Thymus (tissue), 11 donors: ENCODE measurements around the gene SLC41A1. TPM values are rescaled to one million over a fixed set of nuclear protein-coding genes. Genes with fewer than 3 reads are reported as not detected.
"Not testable (repeated sequence)": the region's sequence is repeated elsewhere in the genome, so short reads cannot be mapped to it uniquely, and the experiment has no call there.

Source experiments
- DNase-seq, 9 donors: peaks; one replicate each; pipeline ENCODE4 v3.0.0-alpha.2; 2013; ENCODE audit warnings: low spot score in 9 of 9, low read depth in 6 of 9, missing footprints in 1 of 9
- H3K27ac ChIP-seq, 2 donors: one replicate each; pipeline ENCODE4 v1.5.1; 2013; ENCODE audit warnings: control low read depth in 1 of 2, low read depth in 1 of 2, low read length in 1 of 2, mild to moderate bottlenecking in 1 of 2, moderate library complexity in 1 of 2
- H3K27me3 ChIP-seq, 2 donors: one replicate each; pipeline ENCODE4 v1.5.1; 2013; ENCODE audit warnings: low read length in 1 of 2; ENCODE audit not compliant: control insufficient read depth in 2 of 2, insufficient read depth in 1 of 2
- H3K36me3 ChIP-seq, 2 donors: one replicate each; pipeline ENCODE4 v1.5.1; 2013; ENCODE audit warnings: low read length in 1 of 2, mild to moderate bottlenecking in 1 of 2, moderate library complexity in 1 of 2; ENCODE audit not compliant: control insufficient read depth in 2 of 2, insufficient read depth in 2 of 2
- H3K4me1 ChIP-seq, 2 donors: one replicate each; pipeline ENCODE4 v1.5.1; 2013; ENCODE audit warnings: low read length in 2 of 2; ENCODE audit not compliant: control insufficient read depth in 2 of 2, insufficient read depth in 2 of 2
- H3K4me3 ChIP-seq, 2 donors: one replicate each; pipeline ENCODE4 v1.5.1; 2013; ENCODE audit warnings: low read length in 2 of 2, control low read depth in 1 of 2, mild to moderate bottlenecking in 1 of 2
- H3K9me3 ChIP-seq, 2 donors: one replicate each; pipeline ENCODE4 v1.5.1; 2013; ENCODE audit warnings: low read length in 1 of 2, mild to moderate bottlenecking in 1 of 2; ENCODE audit not compliant: control insufficient read depth in 2 of 2, insufficient read depth in 1 of 2
- WGBS: extraction: QIAGEN DNeasy Blood & Tissue Kit; methylation state at CpG from one replicate; pipeline ENCODE4 v1.1.7; 2013; 5-methylcytosine and 5-hydroxymethylcytosine counted together
- polyA plus RNA-seq: library from polyadenylated mRNA; stranded (reverse); fragments of 200-250 nt; gene quantifications from one replicate; pipeline ENCODE4 v1.2.3, GENCODE V29; 2013
- total RNA-seq: library from RNA; stranded (reverse); fragments of 120-200 nt; gene quantifications from one replicate; pipeline ENCODE4 v1.2.4, GENCODE V29; 2013
- donor health status: healthy.

Gene SLC41A1
- total and polyA plus RNA-seq, 2 donors: 3.7 to 7.8 TPM

DNA sequence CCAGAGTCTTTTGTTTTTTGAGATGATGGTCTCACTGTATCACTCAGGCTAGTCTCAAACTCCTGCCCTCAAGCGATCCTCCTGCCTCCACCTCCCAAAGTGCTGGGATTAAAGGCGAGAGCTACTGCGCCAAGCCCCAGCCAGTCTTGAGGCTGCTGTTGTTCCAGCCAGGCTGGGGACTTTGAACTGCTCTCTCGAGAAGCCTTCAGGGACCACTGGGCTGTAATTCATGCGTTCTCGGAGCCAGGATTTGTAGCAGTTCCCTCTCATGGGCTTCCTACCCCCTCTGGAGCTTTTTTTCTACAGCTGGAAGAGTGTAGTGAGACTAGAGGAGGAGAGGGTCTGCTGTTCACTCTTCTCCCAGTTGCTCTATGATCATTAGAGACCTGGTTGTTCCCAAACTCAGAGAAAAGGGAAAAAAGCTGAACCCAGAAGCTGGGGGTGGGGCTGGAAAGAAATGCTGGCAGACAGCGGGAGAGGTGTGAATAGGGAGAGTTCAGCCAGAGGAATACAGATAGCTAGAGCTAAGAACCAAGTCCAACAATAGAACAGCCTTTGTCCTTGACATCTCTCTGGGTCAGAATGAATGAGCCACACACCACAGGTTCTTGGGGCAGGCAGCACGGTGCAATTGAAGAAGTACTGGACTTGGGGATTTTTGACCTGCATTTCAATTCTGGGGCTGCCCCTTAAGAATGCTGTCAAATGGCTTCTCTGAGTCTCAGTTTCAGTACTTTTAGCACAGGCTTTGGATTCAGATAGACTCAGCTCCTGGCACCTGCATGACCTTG is 13.2 kb upstream of the SLC41A1 start:
- Histone ChIP-seq H3K4me3 (no peak overlapping the region), H3K27me3 (peaks cover 0 to 11% of the 10 kb centered on the region in 2 donors), H3K4me1 (no peaks in the 10 kb centered on the region), H3K27ac (no peak overlapping the region), H3K36me3 (no peaks in the 10 kb centered on the region), H3K9me3 (no peaks in the 10 kb centered on the region)
- 95% methylated on average over 8 of the region's 8 CpGs for WGBS
- no peak for DNase-seq

DNA sequence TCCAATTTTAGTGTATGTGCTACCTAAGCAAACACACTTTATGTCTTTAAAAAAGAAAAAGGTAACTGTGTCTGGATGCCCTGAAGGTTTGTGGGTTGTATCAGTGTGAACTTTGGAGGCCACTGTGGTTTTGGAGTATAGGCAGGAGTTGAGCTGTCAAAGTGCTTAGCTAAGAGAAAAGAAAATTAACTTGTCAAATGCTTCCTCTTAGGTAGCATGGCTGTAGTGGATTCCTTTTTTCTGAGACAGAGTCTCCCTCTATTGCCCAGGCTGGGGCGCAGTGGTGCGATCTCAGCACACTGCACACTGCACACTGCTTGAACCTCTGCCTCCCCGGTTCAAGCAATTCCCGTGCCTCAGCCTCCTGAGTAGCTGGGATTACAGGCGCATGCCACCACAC is 11.2 kb upstream of the SLC41A1 start:
- no peak overlapping the region for H3K27ac ChIP-seq
- WGBS: 98% methylated on average over 5 of the region's 5 CpGs
- H3K36me3 ChIP-seq: no peaks in the 10 kb centered on the region
- no peaks in the 10 kb centered on the region for H3K4me1 ChIP-seq
- H3K9me3 ChIP-seq: no peaks in the 10 kb centered on the region
- peaks cover 0 to 11% of the 10 kb centered on the region in 2 donors for H3K27me3 ChIP-seq
- DNase-seq: no peak
- H3K4me3 ChIP-seq: no peak overlapping the region

DNA sequence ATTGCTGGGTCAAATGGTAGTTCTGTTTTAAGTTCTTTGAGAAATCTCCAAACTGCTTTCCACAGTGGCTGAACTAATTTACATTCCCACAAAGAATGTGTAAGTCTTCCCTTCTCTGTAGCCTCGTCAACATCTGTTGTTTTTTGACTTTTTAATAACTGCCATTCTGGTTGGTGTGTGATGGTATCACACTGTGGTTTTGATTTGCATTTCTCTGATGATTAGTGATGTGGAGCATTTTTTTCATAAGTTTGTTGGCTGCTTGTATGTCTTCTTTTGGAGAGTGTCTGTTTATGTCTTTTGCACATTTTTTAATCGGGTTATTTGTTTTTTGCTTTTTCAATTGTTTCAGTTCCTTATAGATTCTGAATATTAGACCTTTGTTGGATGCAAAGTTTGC is 10.3 kb upstream of the SLC41A1 start:
- H3K4me1 ChIP-seq, DNase-seq, H3K27ac ChIP-seq, H3K36me3 ChIP-seq, H3K9me3 ChIP-seq, H3K4me3 ChIP-seq: not testable (repeated sequence)
- WGBS: 59% methylated on average over 2 of the region's 2 CpGs
- peaks cover 0 to 11% of the 10 kb centered on the region in 2 donors for H3K27me3 ChIP-seq

DNA sequence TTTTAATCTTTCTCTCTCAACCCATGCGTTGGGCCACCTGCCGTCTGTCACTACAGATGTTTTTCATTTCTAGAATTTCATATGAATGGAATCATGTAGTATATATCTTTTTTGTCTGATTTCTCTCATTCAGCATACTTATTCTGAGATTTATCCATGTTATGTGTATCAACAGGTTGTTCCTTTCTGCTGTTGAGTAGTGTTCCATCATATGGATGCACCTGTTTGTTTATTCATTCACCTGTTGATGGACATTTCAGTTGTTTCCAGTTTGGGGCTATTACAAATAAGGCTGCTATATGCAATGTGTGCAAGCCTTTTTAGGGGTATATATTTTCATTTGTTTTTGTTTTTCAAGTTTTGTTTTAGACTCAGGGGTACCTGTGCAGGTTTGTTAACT is 9.4 kb upstream of the SLC41A1 start:
- no peaks in the 10 kb centered on the region for H3K4me1 ChIP-seq
- 88% methylated on average over 2 of the region's 2 CpGs for WGBS
- no peak for DNase-seq
- no peaks in the 10 kb centered on the region for H3K36me3 ChIP-seq
- H3K27ac ChIP-seq: no peak overlapping the region
- H3K27me3 ChIP-seq: peaks cover 0 to 7% of the 10 kb centered on the region in 2 donors
- H3K9me3 ChIP-seq: no peaks in the 10 kb centered on the region
- H3K4me3 ChIP-seq: no peak overlapping the region

DNA sequence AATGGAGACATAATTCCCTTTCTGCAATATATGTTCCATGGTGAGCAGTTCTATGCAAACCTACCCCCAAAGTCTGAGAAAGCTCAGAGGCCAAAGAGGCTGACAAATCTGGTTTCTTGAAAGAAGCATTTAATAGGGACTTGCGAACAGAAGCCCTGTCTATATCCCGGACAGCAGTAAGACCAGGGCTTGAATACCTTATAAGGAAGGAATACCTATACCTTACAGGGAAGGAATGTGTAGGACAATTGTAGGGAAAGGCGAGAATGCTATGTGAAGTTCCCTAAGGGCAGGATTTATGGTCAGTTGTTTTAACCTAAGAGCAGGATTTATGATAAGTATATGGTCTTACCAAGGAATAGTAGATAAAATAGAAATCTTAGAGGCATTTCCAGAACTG is 5.0 kb upstream of the SLC41A1 start:
- WGBS: 95% methylated on average over 3 of the region's 3 CpGs
- H3K36me3 ChIP-seq: no peaks in the 10 kb centered on the region
- DNase-seq: no peak
- no peaks in the 10 kb centered on the region for H3K9me3 ChIP-seq
- H3K27me3 ChIP-seq: peaks cover 6 to 26% of the 10 kb centered on the region in 2 donors
- H3K4me3 ChIP-seq: no peak overlapping the region
- H3K27ac ChIP-seq: no peak overlapping the region
- H3K4me1 ChIP-seq: peaks cover 0 to 11% of the 10 kb centered on the region in 2 donors

DNA sequence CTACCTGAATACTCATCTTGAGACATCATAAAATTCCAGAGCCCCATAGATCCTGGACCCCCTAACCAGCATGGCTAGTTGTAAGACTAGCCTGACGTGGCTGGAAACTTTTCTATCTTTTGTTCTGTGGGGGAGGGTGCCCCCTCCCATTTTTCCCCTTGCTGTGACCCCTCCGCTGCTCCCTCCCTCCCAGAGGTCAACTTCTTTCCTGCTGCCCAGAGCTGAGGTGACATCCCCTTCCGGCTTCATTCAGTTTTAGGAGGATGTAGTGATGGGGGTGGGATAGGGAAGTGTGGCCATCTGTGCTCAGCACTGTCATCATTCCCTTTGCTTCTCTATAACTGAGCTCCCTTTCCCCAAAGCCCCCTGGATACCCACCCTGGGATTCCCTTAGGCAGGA is 4.4 kb upstream of the SLC41A1 start:
- DNase-seq: no peak
- Histone ChIP-seq H3K27me3 (peaks cover 6 to 33% of the 10 kb centered on the region in 2 donors), H3K4me3 (no peak overlapping the region), H3K4me1 (peaks cover 0 to 12% of the 10 kb centered on the region in 2 donors), H3K36me3 (no peaks in the 10 kb centered on the region), H3K9me3 (no peaks in the 10 kb centered on the region), H3K27ac (no peak overlapping the region)
- 97% methylated on average over 3 of the region's 3 CpGs for WGBS

DNA sequence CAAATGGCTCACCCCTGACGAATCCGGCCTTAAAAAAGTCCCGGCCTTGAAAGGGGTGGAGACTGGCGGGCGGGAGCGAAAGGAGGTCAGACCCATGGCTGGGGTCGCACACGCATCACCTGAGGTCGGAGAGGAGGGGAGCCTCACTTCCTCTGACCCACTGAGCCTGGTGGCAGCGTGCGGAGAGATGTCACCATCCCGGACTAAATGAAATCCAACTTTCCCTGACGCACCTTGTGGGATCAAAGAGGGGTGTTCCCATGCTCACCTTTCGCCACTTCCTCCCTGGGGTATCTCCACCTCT is 709 bp upstream of the SLC41A1 start:
- H3K36me3 ChIP-seq: peaks cover 0 to 8% of the 10 kb centered on the region in 2 donors
- peaks cover 0 to 17% of the 10 kb centered on the region in 2 donors for H3K4me1 ChIP-seq

DNA sequence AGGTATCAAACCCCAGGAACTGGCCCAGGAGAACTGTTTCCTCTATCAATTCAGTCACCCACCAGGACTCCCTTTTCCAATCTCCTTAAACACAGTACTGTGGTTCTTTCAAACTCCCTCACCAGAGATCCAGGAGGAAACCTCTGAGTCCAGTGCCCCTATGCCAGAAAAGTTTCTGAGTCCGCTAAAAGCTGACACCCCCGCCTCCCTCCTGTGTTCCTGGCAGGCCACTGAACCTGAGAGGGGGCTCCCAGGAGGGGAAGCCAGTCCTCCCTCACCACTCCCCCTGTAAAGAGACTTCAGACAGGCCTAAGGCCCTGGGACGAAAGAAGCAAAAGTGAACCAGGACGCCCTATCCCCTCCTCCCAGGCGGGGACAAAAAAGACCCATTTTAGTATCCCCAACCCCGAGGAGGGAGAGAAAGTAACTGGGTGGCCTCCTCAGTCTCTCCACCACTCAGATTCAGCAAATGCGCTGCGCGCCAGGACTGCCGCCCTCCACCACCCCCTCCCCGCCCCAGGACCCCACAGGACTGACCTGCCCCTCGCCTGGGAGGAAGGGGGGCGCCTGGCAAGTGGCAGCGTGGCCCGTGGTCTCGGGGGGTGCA is 624 bp downstream of the SLC41A1 start:
- peaks cover 6 to 33% of the 10 kb centered on the region in 2 donors for H3K27me3 ChIP-seq
- peaks cover 0 to 17% of the 10 kb centered on the region in 2 donors for H3K4me1 ChIP-seq
- peaks cover 0 to 7% of the 10 kb centered on the region in 2 donors for H3K9me3 ChIP-seq
- peak overlapping the region; percentile 18 to 48 for H3K27ac ChIP-seq
- DNase-seq: peak in 3 of 9 donors; percentile 11 to 37 (median 11)
- H3K4me3 ChIP-seq: peak overlapping the region; percentile 59 to 79
- 15% methylated on average over 16 of the region's 16 CpGs for WGBS
- peaks cover 0 to 8% of the 10 kb centered on the region in 2 donors for H3K36me3 ChIP-seq

More for the DNA sequence above, 709 bp upstream of the SLC41A1 start:
- peak in 3 of 9 donors; percentile 13 to 31 (median 21) for DNase-seq
- H3K4me3 ChIP-seq: peak overlapping the region; percentile 59 to 79
- WGBS: 8% methylated on average over 14 of the region's 14 CpGs
- H3K27me3 ChIP-seq: peaks cover 6 to 35% of the 10 kb centered on the region in 2 donors
- H3K9me3 ChIP-seq: peaks cover 0 to 7% of the 10 kb centered on the region in 2 donors
- no peak overlapping the region for H3K27ac ChIP-seq

DNA sequence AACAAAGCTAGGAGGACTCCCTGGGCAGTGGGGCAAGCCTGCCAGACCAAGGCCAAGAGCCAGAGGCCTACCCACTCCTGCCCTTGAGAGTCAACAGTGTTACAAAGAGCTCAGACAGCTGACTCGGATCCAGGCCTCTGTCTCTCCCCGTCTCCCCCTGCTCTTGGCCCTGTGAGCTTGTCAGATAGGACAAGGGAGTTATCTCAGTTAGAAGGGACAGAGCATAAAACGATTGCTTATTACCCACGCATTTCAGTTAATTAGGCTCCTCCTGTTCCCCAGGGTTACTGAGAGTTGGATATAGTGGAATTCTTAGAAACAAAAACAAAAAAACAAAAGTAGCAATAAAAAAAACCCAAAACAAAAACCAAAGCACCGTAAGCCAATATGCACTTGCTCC is 1.3 kb downstream of the SLC41A1 start:
- Histone ChIP-seq H3K4me1 (peaks cover 0 to 17% of the 10 kb centered on the region in 2 donors), H3K36me3 (peaks cover 0 to 8% of the 10 kb centered on the region in 2 donors), H3K4me3 (peak overlapping the region in 1 of 2 donors; percentile 79), H3K9me3 (peaks cover 0 to 7% of the 10 kb centered on the region in 2 donors), H3K27me3 (peaks cover 6 to 29% of the 10 kb centered on the region in 2 donors), H3K27ac (no peak overlapping the region)
- DNase-seq: no peak
- WGBS: 91% methylated on average over 5 of the region's 5 CpGs
